K562 (cell line): Measurements from ENCODE around the gene TTC6. TPM values are rescaled to one million over a fixed set of nuclear protein-coding genes. Genes with fewer than 3 reads are reported as not detected.
A peak's percentile ranks its signal among the peaks of the same experiment; 100 is the strongest.

ENCODE experiments used
- ATAC-seq: fragments of 200-7000 bp; cut with Tn5 transposase; 3 replicates; pipeline ENCODE4 v1.9.1; 2020; ENCODE audit warnings: moderate library complexity
- BruUV-seq: library from RNA; stranded (reverse); fragments of 400-500 nt; replicated peaks from 2 replicates; lab custom pipeline; 2021; lab: Mats Ljungman, UMichigan
- CTCF ChIA-PET: fragments of 300-600 bp; formaldehyde crosslinking; extraction: SDS; loops from one replicate; lab custom pipeline; 2021; ENCODE audit warnings: low intra/inter-chr PET ratio; lab: Yijun Ruan, JAX
- POLR2A ChIA-PET: fragments of 300-600, 350-650 bp; sonication (Branson Sonifier 250); formaldehyde crosslinking; extraction: SDS; loops from one replicate; lab custom pipeline; 2021; ENCODE audit warnings: antibody characterized with exemption, inconsistent platforms; lab: Yijun Ruan, JAX
- DNase-seq, 4 experiments: peaks; one replicate each; pipeline versions ENCODE4 v3.0.0 to v3.0.0-alpha.2; 2011 to 2018; ENCODE audit warnings: low spot score in 3 of 4, mixed read lengths in 3 of 4; ENCODE audit errors: extremely low read depth in 1 of 4
- FAIRE-seq: peaks from 2 replicates; lab custom pipeline; 2011; peaks lifted over from hg19 to GRCh38; lab: Jason Lieb, UNC
- H2AFZ ChIP-seq: 2 replicates; pipeline ENCODE4 v1.6.0; 2011; ENCODE audit warnings: low read depth, low read length, control low read depth, inconsistent platforms
- H3K27ac ChIP-seq: fragments of 200-600 bp; 3 replicates; pipeline ENCODE4 v1.8.0; 2011; ENCODE audit warnings: low read depth, mild to moderate bottlenecking, control low read depth, inconsistent platforms, low read length, moderate library complexity, mixed read lengths; ENCODE audit errors: extremely low read depth
- H3K27me3 ChIP-seq, 2 experiments: fragments of 300-600 bp in 1 of 2; 2 replicates in 1 of 2; 3 replicates in 1 of 2; pipeline versions ENCODE4 v1.6.0 to v1.8.0; 2011; ENCODE audit warnings: inconsistent platforms in 2 of 2, low read length in 2 of 2, mild to moderate bottlenecking in 1 of 2, mixed read lengths in 1 of 2, moderate library complexity in 1 of 2; ENCODE audit not compliant: control insufficient read depth in 2 of 2, insufficient read depth in 2 of 2
- H3K36me3 ChIP-seq: fragments of 300-600 bp; 3 replicates; pipeline ENCODE4 v1.8.0; 2011; ENCODE audit warnings: mild to moderate bottlenecking, low read length, inconsistent platforms; ENCODE audit not compliant: control insufficient read depth, insufficient read depth
- H3K4me1 ChIP-seq, 2 experiments: fragments of 200-600 bp in 1 of 2; replicated peaks in 1 of 2; 2 replicates in 1 of 2; 3 replicates in 1 of 2; pipeline versions ENCODE4 v1.5.1 to v1.8.0; 2011; ENCODE audit warnings: inconsistent platforms in 2 of 2, low read length in 2 of 2, mild to moderate bottlenecking in 1 of 2, mixed read lengths in 1 of 2, moderate library complexity in 1 of 2; ENCODE audit not compliant: control insufficient read depth in 2 of 2, insufficient read depth in 2 of 2
- H3K4me2 ChIP-seq: 2 replicates; pipeline ENCODE4 v1.6.1; 2011; ENCODE audit warnings: low read length, control low read depth, inconsistent platforms, mixed read lengths; ENCODE audit not compliant: insufficient read depth
- H3K4me3 ChIP-seq: fragments of 200-600 bp; sonication (generic), shearing (Covaris generic); 2 replicates; pipeline ENCODE4 v1.5.1; 2016; ENCODE audit warnings: control low read depth, inconsistent platforms
- H3K79me2 ChIP-seq: fragments of 200-600 bp; 3 replicates; pipeline ENCODE4 v1.8.0; 2011; ENCODE audit warnings: low read length, inconsistent platforms; ENCODE audit not compliant: control insufficient read depth, insufficient read depth
- H3K9ac ChIP-seq, 2 experiments: 2 replicates each; pipeline versions ENCODE4 v1.6.0 to v1.6.1; 2011; ENCODE audit warnings: low read depth in 2 of 2, low read length in 2 of 2, control low read depth in 1 of 2, inconsistent platforms in 1 of 2, mild to moderate bottlenecking in 1 of 2, mixed read lengths in 1 of 2; ENCODE audit not compliant: insufficient read depth in 1 of 2
- H3K9me1 ChIP-seq: one replicate; pipeline ENCODE4 v1.6.0; 2011; ENCODE audit warnings: inconsistent platforms, mild to moderate bottlenecking, low read length, moderate library complexity; ENCODE audit not compliant: control insufficient read depth, insufficient read depth
- H3K9me3 ChIP-seq: replicated peaks from 2 replicates; pipeline ENCODE4 v1.5.1; 2011; ENCODE audit warnings: low read depth, low read length, inconsistent platforms; ENCODE audit not compliant: control insufficient read depth, insufficient read depth
- H4K20me1 ChIP-seq: replicated peaks from 2 replicates; pipeline ENCODE4 v1.6.1; 2011; ENCODE audit warnings: low read length, inconsistent platforms, mixed read lengths; ENCODE audit not compliant: control insufficient read depth, insufficient read depth
- ESRRB ChIP-seq: fragments of 250-450 bp; sonication (Bioruptor Pico); IDR thresholded peaks from 2 replicates; pipeline ENCODE4 v1.5.0; 2020; ENCODE audit warnings: mild to moderate bottlenecking, moderate library complexity, borderline replicate concordance
- FOS ChIP-seq: IDR thresholded peaks from 3 replicates; pipeline ENCODE4 v1.6.1; 2011; ENCODE audit not compliant: insufficient read length; ENCODE audit errors: extremely low read depth
- KLF10 ChIP-seq: fragments of 250-450 bp; sonication (Bioruptor Pico); IDR thresholded peaks from 2 replicates; pipeline ENCODE4 v1.6.1; 2021; ENCODE audit warnings: matching md5 sums
- TAF9B ChIP-seq: fragments of 450-650 bp; IDR thresholded peaks from 2 replicates; pipeline ENCODE4 v1.6.1; 2018; ENCODE audit warnings: mild to moderate bottlenecking; ENCODE audit not compliant: partially characterized antibody
- TGIF2 ChIP-seq: sonication (generic); formaldehyde crosslinking; IDR thresholded peaks from 2 replicates; pipeline ENCODE4 v1.8.1; 2022; ENCODE audit warnings: mild to moderate bottlenecking, missing genetic modification reagents, moderate library complexity
- whole genome bisulfite sequencing: fragments of 100-300 bp; shearing (Covaris generic); methylation state at CpG from one replicate; pipeline ENCODE4 v1.1.6; 2016; ENCODE audit warnings: low coverage, mixed read lengths; ENCODE audit not compliant: insufficient coverage; ENCODE audit errors: missing lambda C conversion rate; 5-methylcytosine and 5-hydroxymethylcytosine counted together
- in situ Hi-C: fragments of 300-500 bp; cut with MboI; formaldehyde crosslinking; loops from 4 replicates; pipeline ENCODE4 v1.15.0; 2018; ENCODE audit warnings: inconsistent platforms, mixed read lengths
- intact Hi-C: fragments of 100-400 bp; cut with micrococcal nuclease; formaldehyde crosslinking; loops from 2 replicates; pipeline ENCODE4 v1.14.2; 2022
- polyA plus RNA-seq, 8 experiments: library from polyadenylated mRNA; depleted of rRNA in 4 of 8; stranded (reverse) in 5 of 8; unstranded in 3 of 8; fragments of >200 nt; fragmentation: Nextera tagmentation in 2 of 8; fragmentation: Illumina TruSeq in 1 of 8; extraction: Ambion mirVana in 2 of 8; extraction: Trizol in 1 of 8; gene quantifications; 2 replicates each; pipeline versions ENCODE4 v1.2.1 to v1.2.3, GENCODE V29; 2011 to 2014; ENCODE audit warnings: inconsistent platforms in 1 of 8, missing spikeins in 1 of 8
- total RNA-seq, 7 experiments: library from RNA; depleted of rRNA in 6 of 7; stranded (reverse); fragments of >200 nt in 6 of 7; fragmentation: Illumina TruSeq in 2 of 7; extraction: Trizol in 2 of 7; gene quantifications; 2 replicates each; pipeline versions ENCODE4 v1.2.1 to v1.2.3, GENCODE V29; 2011 to 2021; ENCODE audit warnings: low replicate concordance in 1 of 7
- TF ChIP-seq, protein P1 (sequence below): IDR thresholded peaks from 2 replicates; pipeline ENCODE4 v1.6.1; 2016; ENCODE audit warnings: missing genetic modification characterization, missing compliant biosample characterization
- TF ChIP-seq, protein P2 (sequence below): fragments of 250-450 bp; sonication (Bioruptor Pico); IDR thresholded peaks from 2 replicates; pipeline ENCODE4 v1.6.1; 2021; ENCODE audit warnings: mild to moderate bottlenecking

Gene TTC6
- total and polyA plus RNA-seq, 9 of the 15 experiments (the other 6 are each of a cell fraction or from before 2014, with no cell fraction given), result 0.04 to 0.23 (median 0.08) TPM; not detected in 5

DNA sequence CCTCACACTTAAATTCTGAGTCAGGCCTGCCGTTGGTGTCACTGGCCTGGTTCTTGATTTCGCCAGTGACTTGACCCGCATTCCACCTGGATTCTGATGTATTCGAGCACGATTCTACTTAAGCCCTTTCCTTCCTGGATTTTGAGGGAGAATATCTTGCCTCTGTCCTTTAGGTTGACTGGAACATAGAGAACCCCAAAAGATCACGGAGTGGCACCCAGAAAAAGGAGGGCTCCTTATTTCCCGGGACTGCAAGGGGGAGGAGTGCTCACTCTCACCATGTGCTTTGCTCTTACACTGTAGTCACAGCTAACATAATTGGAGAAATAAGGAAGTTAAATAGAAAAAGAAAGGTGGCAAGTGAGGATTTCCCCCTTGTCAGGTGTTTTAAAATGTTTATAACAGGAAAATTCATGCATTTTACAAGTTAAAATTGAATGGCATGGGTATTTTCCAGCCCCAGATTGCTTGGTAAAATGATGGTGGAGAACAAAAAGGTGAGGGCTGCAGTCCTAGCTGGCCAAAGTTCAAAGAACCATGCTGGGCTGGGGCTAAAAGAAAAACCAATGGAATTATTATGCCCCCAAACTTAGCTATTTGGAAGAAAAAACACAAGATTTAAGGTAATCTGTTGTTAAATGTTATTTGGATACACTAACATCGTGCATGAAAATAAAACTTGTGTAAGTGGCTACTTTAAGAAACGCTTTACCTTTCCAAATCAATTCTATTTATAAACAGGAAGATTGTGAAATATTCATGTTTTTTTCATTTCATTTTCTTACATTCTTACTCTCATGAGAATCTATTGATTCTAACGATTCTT lies 9.2 kb upstream of the TTC6 start:
- no peak for DNase-seq
- in situ Hi-C loops, result loop anchor here (25.0 kb wide), 1 partner anchor 324 kb away; no protein-coding TSS in a partner anchor
- H3K9ac ChIP-seq, result no peak overlapping the region
- no peak overlapping the region for H3K27ac ChIP-seq
- TF ChIP-seq TAF9B (no peak), TGIF2 (CRISPR knock-in tag) (no peak), KLF10 (no peak)
- TF ChIP-seq, all 486 proteins: peak for 0
- Histone ChIP-seq H3K27me3 (no peaks in the 10 kb centered on the region), H3K9me3 (no peaks in the 10 kb centered on the region), H3K36me3 (no peaks in the 10 kb centered on the region), H3K9me1 (no peaks in the 10 kb centered on the region), H2AFZ (peak overlapping the region; percentile 38; the same call in 1 of the 2 replicates), H3K4me1 (peaks cover 0 to 13% of the 10 kb centered on the region in 2 experiments; a peak in 1 of 5 replicates), H3K4me2 (no peak overlapping the region), H3K79me2 (no peaks in the 10 kb centered on the region), H4K20me1 (no peaks in the 10 kb centered on the region), H3K4me3 (no peak overlapping the region)
- 19% methylated on average over 7 of the region's 10 CpGs for WGBS
- intact Hi-C loops, result no loop called here
- ChIA-PET POLR2A (no interaction called here), CTCF (no interaction called here)
- no peak for ATAC-seq
- no peak for FAIRE-seq
- BruUV-seq, result no TSS peak

DNA sequence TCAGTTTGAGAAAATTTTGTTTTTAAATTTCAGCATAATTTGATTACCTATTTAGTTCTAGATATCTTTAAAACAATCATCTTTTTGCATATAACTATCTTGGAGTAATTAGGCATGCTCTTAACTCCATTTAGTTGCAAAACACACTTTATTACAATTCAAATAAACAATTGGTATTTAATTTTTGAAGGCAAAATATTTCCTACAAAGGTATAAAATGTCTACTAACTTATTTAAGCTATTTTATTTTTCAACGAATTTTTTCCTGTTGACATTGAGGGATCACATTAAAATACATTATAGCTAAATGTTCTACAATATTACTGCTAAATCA lies 8.7 kb upstream of the TTC6 start:
- ATAC-seq (no peak), FAIRE-seq (no peak), DNase-seq (no peak)
- H3K9me3 ChIP-seq, result no peaks in the 10 kb centered on the region
- 9% methylated on average over 1 of the region's 1 CpG for WGBS
- no peaks in the 10 kb centered on the region for H4K20me1 ChIP-seq
- no TSS peak for BruUV-seq
- no peak overlapping the region for H3K4me2 ChIP-seq
- CTCF ChIA-PET, result no interaction called here
- no peaks in the 10 kb centered on the region for H3K27me3 ChIP-seq
- in situ Hi-C loops (loop anchor here (25.0 kb wide), 1 partner anchor 324 kb away; no protein-coding TSS in a partner anchor), intact Hi-C loops (no loop called here)
- no peaks in the 10 kb centered on the region for H3K9me1 ChIP-seq
- peaks cover 0 to 13% of the 10 kb centered on the region in 2 experiments; a peak in 1 of 5 replicates for H3K4me1 ChIP-seq
- no peaks in the 10 kb centered on the region for H3K79me2 ChIP-seq
- H3K36me3 ChIP-seq, result no peaks in the 10 kb centered on the region
- H3K27ac ChIP-seq, result no peak overlapping the region
- no peak overlapping the region for H3K9ac ChIP-seq
- POLR2A ChIA-PET, result no interaction called here
- TF ChIP-seq FOS (no peak), ESRRB (CRISPR knock-in tag) (no peak)
- TF ChIP-seq, protein P1, sequence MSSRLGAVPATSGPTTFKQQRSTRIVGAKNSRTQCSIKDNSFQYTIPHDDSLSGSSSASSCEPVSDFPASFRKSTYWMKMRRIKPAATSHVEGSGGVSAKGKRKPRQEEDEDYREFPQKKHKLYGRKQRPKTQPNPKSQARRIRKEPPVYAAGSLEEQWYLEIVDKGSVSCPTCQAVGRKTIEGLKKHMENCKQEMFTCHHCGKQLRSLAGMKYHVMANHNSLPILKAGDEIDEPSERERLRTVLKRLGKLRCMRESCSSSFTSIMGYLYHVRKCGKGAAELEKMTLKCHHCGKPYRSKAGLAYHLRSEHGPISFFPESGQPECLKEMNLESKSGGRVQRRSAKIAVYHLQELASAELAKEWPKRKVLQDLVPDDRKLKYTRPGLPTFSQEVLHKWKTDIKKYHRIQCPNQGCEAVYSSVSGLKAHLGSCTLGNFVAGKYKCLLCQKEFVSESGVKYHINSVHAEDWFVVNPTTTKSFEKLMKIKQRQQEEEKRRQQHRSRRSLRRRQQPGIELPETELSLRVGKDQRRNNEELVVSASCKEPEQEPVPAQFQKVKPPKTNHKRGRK (tag), result no peak
- TF ChIP-seq, protein P2, sequence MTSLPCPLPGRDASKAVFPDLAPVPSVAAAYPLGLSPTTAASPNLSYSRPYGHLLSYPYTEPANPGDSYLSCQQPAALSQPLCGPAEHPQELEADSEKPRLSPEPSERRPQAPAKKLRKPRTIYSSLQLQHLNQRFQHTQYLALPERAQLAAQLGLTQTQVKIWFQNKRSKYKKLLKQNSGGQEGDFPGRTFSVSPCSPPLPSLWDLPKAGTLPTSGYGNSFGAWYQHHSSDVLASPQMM (CRISPR knock-in tag), result no peak
- no peak overlapping the region for H3K4me3 ChIP-seq
- no peak overlapping the region for H2AFZ ChIP-seq
